ENCODE results near the gene MTHFD2L. TPM values are rescaled to one million over a fixed set of nuclear protein-coding genes. Genes with fewer than 3 reads are reported as not detected.

The MTHFD2L gene
- total RNA-seq, 1 donor from 2014 or later: 14.6 TPM

GRCh38 chr4:74167585-74167984 is 9.7 kb downstream of the MTHFD2L start:
- DNase-seq (ENCODE audit: extremely low spot score, unreplicated experiment): no peak
- H3K27ac Mint-ChIP-seq: no peak overlapping the region
- H3K36me3 Mint-ChIP-seq: peaks cover 14% of the 10 kb centered on the region
- no peaks in the 10 kb centered on the region for H3K9me3 Mint-ChIP-seq
- H3K4me1 Mint-ChIP-seq (ENCODE audit: unreplicated experiment): no peaks in the 10 kb centered on the region
- H3K27me3 Mint-ChIP-seq: no peaks in the 10 kb centered on the region
- no peak for TF ChIP-seq CTCF (conservative IDR thresholded peaks at IDR 0.05)
- no peak overlapping the region for H3K4me3 Mint-ChIP-seq

DNA sequence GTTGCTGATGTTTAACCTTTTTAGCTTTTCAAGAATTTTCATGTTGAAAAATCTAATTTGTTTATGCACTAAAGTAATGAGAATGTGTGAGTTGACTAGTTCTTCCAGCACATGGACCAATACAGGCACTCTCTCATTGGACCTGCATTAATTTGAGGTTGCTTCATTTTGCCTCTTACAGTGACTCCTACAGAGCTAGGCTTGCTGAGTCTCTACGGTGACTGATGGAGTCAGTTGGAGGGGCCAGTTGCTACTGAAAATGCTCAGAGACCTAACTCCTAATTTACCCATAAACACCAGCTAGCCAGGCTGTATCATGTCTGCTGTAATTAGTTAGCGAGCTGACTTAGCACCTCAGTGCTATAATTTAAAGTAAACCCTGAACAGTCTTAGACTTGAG is 10.9 kb downstream of the MTHFD2L start:
- peaks cover 14% of the 10 kb centered on the region for H3K36me3 Mint-ChIP-seq
- H3K4me1 Mint-ChIP-seq (ENCODE audit: unreplicated experiment): no peaks in the 10 kb centered on the region
- H3K9me3 Mint-ChIP-seq: no peaks in the 10 kb centered on the region
- no peaks in the 10 kb centered on the region for H3K27me3 Mint-ChIP-seq
- no peak for DNase-seq (ENCODE audit: extremely low spot score, unreplicated experiment)
- no peak overlapping the region for H3K4me3 Mint-ChIP-seq
- TF ChIP-seq CTCF (conservative IDR thresholded peaks at IDR 0.05): no peak
- no peak overlapping the region for H3K27ac Mint-ChIP-seq

GRCh38 chr4:74173321-74173720 is 15.4 kb downstream of the MTHFD2L start:
- TF ChIP-seq CTCF (conservative IDR thresholded peaks at IDR 0.05): no peak
- Mint-ChIP-seq H3K27me3 (no peaks in the 10 kb centered on the region), H3K4me3 (no peak overlapping the region), H3K9me3 (no peaks in the 10 kb centered on the region), H3K27ac (no peak overlapping the region), H3K36me3 (peaks cover 4% of the 10 kb centered on the region), H3K4me1 (ENCODE audit: unreplicated experiment) (no peaks in the 10 kb centered on the region)
- no peak for DNase-seq (ENCODE audit: extremely low spot score, unreplicated experiment)

DNA sequence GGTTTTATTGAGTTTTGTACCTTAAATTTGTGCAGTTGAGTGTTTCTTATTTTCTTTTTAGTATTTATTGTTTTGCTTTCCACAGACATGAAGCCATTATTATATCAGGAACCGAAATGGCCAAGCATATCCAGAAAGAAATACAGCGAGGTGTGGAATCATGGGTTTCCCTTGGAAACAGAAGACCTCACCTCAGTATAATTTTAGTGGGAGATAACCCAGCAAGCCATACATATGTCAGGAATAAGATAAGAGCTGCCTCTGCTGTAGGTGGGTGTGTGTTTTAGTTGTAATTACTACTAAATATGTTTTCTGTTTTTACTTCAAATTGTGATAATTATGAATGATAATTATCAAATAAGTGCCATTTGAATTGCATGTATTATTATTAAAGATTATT is 16.5 kb downstream of the MTHFD2L start:
- H3K9me3 Mint-ChIP-seq: no peaks in the 10 kb centered on the region
- TF ChIP-seq CTCF (conservative IDR thresholded peaks at IDR 0.05): no peak
- H3K27ac Mint-ChIP-seq: no peak overlapping the region
- no peak overlapping the region for H3K4me3 Mint-ChIP-seq
- H3K4me1 Mint-ChIP-seq (ENCODE audit: unreplicated experiment): no peaks in the 10 kb centered on the region
- DNase-seq (ENCODE audit: extremely low spot score, unreplicated experiment): no peak
- no peaks in the 10 kb centered on the region for H3K27me3 Mint-ChIP-seq
- H3K36me3 Mint-ChIP-seq: no peaks in the 10 kb centered on the region

DNA sequence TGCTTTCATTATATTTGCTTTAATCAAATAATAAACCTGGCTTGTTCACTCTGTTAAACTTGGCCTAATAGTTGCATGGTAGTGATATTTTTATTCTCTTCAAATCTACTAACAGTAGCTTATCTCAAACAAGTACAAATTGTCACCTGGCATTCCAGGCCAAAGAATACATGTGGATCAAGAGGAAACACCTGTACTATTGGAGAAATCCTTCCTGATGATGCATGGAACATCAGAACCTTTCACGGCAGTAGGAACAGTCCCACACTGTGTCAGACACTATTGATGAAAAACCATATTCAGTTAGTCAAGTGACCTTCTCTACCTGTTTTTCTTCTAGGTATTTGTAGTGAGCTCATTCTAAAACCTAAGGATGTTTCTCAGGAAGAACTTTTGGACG is 17.0 kb downstream of the MTHFD2L start:
- TF ChIP-seq CTCF (conservative IDR thresholded peaks at IDR 0.05): no peak
- no peaks in the 10 kb centered on the region for H3K9me3 Mint-ChIP-seq

DNA sequence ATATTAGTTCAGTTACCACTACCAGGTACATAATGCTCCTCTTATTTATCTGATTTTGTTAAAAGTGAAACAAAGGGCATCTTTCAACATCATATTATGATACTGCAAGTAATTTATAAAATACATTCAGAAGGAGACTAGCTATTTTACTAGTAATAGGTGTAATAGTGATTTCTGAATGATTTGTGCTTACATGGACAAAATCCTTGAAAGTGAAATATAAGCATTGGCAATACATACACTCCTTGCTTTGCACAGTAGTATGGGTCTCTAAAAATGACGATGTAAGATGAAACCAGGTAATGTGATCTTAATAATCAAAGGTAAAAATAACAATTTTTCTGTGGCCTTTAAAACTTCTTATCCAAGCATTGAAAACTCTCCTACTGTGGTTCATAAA is 17.5 kb downstream of the MTHFD2L start:
- no peak for TF ChIP-seq CTCF (conservative IDR thresholded peaks at IDR 0.05)
- Mint-ChIP-seq H3K27me3 (no peaks in the 10 kb centered on the region), H3K4me1 (ENCODE audit: unreplicated experiment) (no peaks in the 10 kb centered on the region), H3K9me3 (no peaks in the 10 kb centered on the region), H3K4me3 (no peak overlapping the region), H3K27ac (no peak overlapping the region), H3K36me3 (no peaks in the 10 kb centered on the region)
- DNase-seq (ENCODE audit: extremely low spot score, unreplicated experiment): no peak

More for the DNA sequence above, 17.0 kb downstream of the MTHFD2L start:
- Mint-ChIP-seq H3K4me3 (no peak overlapping the region), H3K27me3 (no peaks in the 10 kb centered on the region), H3K36me3 (no peaks in the 10 kb centered on the region), H3K4me1 (ENCODE audit: unreplicated experiment) (no peaks in the 10 kb centered on the region), H3K27ac (no peak overlapping the region)
- DNase-seq (ENCODE audit: extremely low spot score, unreplicated experiment): no peak

Measured in type B pancreatic cell (in vitro differentiated cells).